ENCODE data around the gene IL17RD.

Gene IL17RD

GRCh38 chr3:57065588-57065987, 99.6 kb downstream of the IL17RD start:
- no peak for DNase-seq (ENCODE audit: low spot score)

GRCh38 chr3:57064572-57064971, 100.6 kb downstream of the IL17RD start:
- DNase-seq (ENCODE audit: low spot score): no peak

DNA sequence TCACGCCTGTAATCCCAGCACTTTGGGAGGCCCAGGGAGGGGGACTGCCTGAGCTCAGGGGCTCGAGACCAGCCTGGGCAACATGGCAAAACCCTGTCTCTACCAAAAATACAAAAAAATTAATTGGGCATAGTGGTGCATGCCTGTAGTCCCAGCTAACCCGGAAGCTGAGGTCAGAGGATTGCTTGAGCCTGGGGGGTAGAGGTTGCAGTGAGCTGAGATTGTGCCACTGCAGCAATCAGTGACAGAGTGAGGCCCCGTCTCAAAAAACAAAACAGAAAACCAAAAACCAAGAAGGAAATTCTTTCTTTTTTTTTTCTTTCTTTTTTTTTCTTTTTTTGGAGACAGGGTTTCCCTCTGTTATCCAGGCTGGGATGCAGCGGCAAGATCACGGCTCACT, 101.2 kb downstream of the IL17RD start:
- DNase-seq (ENCODE audit: low spot score): no peak

DNA sequence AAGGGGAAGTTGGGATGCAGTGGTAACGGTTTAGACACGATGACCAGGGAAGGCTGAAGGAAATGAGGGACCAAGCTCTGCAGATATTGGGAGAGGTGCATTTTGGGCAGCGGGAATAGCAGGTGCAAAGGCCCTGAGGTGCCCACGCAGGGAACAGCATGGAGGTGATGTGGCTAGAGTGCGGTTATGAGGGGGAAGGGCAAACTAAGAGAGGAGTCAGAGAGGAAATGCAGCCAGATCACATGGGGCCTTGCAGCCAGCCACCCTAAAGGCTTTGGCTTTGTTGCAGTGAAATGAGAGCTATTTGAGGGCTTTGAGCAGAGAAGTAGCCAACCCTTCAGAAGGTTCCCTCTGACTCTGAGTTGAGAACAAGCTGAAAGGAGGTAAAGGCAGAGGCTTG, 102.1 kb downstream of the IL17RD start:
- no peak for DNase-seq (ENCODE audit: low spot score)

DNA sequence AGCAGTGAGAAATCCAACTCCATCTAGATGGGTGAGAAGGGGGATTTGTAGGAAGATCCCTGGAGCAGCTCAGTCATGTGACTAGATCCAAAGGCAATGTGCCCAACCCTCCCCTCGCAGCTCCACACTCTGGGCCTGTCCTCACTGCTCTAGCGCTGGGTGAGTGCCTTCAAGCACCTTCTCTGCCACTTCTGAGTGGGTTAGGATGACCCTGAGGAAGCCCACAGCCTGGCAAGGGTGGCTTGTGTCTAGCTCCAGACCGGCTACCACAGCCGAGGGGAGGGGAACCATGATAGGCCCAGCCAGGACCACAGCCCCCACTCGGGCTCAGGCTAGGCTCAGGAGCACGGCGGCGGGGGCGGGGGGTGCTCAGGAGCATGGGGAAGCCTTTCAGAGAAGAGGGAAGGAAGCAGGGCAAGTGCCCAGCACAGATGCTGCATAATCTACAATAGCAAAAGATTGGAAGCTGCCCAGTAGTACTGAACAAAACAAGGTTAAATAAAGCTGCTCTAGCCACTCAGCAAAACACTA, 103.0 kb downstream of the IL17RD start:
- DNase-seq (ENCODE audit: low spot score): no peak

- DNase-seq (ENCODE audit: low spot score): no peak
Observed at GRCh38 chr3:57061556-57061955, 103.6 kb downstream of the IL17RD start.

DNA sequence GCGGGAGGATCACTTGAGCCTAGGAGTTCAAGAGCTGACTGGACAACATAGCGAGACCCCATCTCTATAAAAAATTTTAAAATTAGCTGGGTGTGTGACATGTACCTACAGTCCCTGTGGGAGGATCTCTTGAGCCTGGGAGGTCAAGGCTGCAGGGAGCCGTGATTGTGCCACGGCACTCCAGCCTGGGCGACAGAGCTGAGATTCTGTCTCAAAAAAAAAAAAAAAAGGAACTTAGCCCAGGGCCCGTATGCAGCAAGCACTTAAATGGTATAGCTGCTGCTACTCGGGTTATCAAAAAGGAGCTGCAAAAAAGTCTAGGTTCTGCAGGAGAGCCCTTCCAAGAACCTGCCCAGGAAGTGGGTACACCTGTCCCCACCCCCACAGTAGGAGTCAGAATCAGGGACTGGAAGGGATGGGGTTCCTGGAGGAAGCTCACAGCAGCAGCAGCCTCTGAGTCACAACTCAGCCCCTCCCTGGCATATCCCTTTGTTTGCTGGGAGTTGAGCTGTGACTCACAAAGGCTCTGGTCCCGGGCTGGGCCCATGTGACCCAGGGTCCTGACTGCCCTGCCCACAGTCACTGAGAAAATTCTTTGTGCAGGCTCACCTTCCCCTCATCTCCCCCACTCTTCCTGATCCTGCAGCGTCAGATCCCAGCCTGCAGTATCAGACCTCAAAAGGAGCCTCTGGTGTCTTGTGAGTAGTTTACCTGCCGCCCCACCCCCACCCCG, 104.9 kb downstream of the IL17RD start, which contains the start of gene SPATA12:
SPATA12 (plus strand) TSS at position 576 of the 733 bp plus-strand sequence. CDS start 13,031 bp downstream, outside the sequence.
- DNase-seq (ENCODE audit: low spot score): no peak

GRCh38 chr3:57059411-57059810, 105.7 kb downstream of the IL17RD start:
- no peak for DNase-seq (ENCODE audit: low spot score)

GRCh38 chr3:57057351-57057750, 107.8 kb downstream of the IL17RD start:
- no peak for DNase-seq (ENCODE audit: low spot score)

DNA sequence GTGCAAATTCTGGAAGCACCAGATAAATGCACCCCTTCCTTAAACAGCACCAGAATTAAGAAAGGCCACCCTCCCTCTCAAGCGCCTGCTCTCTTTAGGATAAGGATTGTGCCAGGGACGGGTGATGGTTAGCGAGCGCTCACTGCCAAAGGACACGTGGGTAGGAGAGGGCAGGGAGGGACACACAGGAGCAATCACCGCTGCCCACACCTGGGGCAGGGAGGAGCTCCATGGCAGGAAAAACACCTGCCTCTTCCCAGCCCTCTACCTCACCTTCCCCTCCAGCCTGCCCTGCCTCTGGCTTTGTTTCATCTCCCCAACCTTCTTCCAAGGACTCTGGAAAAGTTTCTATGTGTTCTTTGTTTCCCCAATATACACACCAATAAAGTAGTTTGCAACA, 112.0 kb downstream of the IL17RD start:
- DNase-seq (ENCODE audit: low spot score): no peak

DNA sequence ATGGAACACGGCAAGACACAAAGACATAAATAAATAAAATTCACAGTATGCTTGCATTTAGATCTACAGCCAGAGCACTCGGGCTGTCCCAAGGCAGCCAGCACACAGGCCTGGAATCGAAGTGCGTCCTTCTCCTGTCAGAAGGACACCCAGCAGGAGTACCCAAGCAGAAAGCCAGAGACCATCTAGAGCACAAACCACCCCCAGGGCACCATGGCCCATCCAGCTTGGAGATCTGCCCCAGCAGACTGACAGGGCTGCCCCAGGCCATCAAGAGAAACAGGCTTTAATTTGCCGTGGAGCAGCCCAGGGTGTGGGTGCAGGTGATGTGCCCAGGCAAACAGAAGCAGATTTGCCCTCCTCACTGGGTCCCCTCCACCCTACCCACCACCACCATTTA, 112.5 kb downstream of the IL17RD start:
- DNase-seq (ENCODE audit: low spot score): no peak

- DNase-seq (ENCODE audit: low spot score): no peak
Observed at GRCh38 chr3:57048728-57049127, 116.4 kb downstream of the IL17RD start.

DNA sequence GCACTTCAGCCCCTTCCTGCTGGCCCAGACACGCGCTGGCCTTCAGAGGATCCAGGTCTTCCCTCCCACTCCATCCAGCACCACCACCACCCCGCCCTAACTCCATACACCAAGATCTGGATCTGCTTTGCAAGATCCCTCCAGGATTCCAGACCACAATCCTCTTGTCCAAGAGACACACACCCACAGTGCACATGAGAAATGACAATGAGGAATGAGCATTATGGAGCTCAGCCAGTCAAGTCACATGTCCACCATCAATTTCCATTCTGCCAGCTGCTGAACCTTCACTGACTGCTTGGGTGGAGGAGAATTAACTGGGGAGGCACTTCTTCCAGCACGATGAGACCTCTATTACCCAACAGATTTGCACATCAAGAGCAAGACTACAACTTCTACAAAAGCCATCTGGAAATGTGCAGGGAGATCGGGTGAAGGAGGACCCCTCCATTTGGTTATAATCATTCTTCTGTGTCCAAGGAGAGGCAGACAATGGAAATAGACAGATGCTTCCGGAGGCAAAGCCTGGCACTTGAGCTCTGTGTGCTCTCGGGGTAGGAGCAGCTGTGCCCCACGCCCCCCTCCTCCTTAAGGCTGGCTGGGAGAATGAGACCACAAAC, 117.0 kb downstream of the IL17RD start:
- DNase-seq (ENCODE audit: low spot score): peak; percentile 71

DNA sequence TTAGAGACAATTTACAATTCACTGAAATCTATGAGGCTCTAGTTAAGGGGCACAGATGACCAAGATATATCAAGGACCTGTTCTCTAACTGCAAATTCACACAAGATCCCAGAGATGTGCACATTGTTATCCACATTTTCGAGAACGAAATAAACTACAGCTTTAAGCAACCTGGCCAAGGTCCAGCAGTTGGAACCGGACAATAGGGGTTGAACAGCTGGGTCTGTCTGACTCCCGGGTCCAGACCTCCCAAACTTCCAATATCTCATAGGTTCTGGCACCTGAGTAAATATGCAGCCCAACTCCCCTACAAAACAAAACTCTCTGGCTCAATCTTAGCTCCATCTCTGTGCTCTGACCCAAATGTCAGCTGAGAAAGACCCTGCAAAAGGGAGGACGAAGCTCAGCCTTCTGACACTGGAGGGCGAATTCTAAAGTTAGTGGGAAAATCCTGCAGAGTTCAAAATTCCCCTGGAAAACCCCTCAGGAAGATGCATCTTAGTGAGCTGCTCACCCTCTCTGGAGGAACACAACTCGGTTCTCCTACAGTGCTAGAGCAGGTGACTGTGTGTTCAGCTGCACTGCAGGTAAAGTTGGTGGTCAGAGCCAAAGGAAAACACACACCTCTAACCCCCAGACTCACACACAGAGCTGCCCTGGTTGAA, 118.9 kb downstream of the IL17RD start:
- no peak for DNase-seq (ENCODE audit: low spot score)

- DNase-seq (ENCODE audit: low spot score): no peak
Observed at GRCh38 chr3:57043518-57043917, 121.6 kb downstream of the IL17RD start.

GRCh38 chr3:57041674-57042073, 123.5 kb downstream of the IL17RD start:
- no peak for DNase-seq (ENCODE audit: low spot score)

Data from left forelimb (tissue), 1 donor.